OCI-LY1 (cell line): Measurements from ENCODE around the gene CHCHD10.
A peak's percentile ranks its signal among the peaks of the same experiment; 100 is the strongest.

Experiments
- H2AFZ ChIP-seq: fragments of 200-600 bp; sonication (generic), shearing (Covaris generic); 2 replicates; pipeline ENCODE4 v1.6.0; 2014; ENCODE audit warnings: antibody characterized with exemption, mild to moderate bottlenecking, low read length
- H3F3A ChIP-seq: fragments of 200-600 bp; sonication (generic), shearing (Covaris generic); 2 replicates; pipeline ENCODE4 v1.6.0; 2014; ENCODE audit warnings: mild to moderate bottlenecking, antibody characterized with exemption, low read length, moderate library complexity; ENCODE audit not compliant: insufficient read depth
- H3K27ac ChIP-seq: fragments of 200-600 bp; sonication (generic); 2 replicates; pipeline ENCODE4 v1.5.1; 2014; ENCODE audit warnings: low read length, mixed run types, mild to moderate bottlenecking, low read depth; ENCODE audit not compliant: poor library complexity, severe bottlenecking
- H3K27me3 ChIP-seq: fragments of 200-600 bp; sonication (generic); 2 replicates; pipeline ENCODE4 v1.6.0; 2014; ENCODE audit warnings: antibody characterized with exemption, mild to moderate bottlenecking, low read length, moderate library complexity; ENCODE audit not compliant: insufficient read depth
- H3K36me3 ChIP-seq: fragments of 200-600 bp; sonication (generic); 2 replicates; pipeline ENCODE4 v1.6.1; 2014; ENCODE audit warnings: mild to moderate bottlenecking, antibody characterized with exemption, low read length, moderate library complexity, mixed read lengths; ENCODE audit not compliant: insufficient read depth
- H3K4me1 ChIP-seq: fragments of 200-600 bp; sonication (generic); 2 replicates; pipeline ENCODE4 v1.5.1; 2014; ENCODE audit warnings: mild to moderate bottlenecking, low read length, moderate library complexity; ENCODE audit not compliant: insufficient read depth, severe bottlenecking
- H3K4me2 ChIP-seq: fragments of 200-600 bp; sonication (generic), shearing (Covaris generic); 2 replicates; pipeline ENCODE4 v1.6.1; 2014; ENCODE audit warnings: low read length
- H3K4me3 ChIP-seq: fragments of 200-600 bp; sonication (generic); 2 replicates; pipeline ENCODE4 v1.5.1; 2014; ENCODE audit warnings: low read length, low read depth, mild to moderate bottlenecking, mixed read lengths; ENCODE audit not compliant: poor library complexity, severe bottlenecking
- H3K79me2 ChIP-seq: fragments of 200-600 bp; shearing (Covaris generic); 2 replicates; pipeline ENCODE4 v1.6.1; 2016; ENCODE audit warnings: mixed run types, low read length, mixed read lengths; ENCODE audit not compliant: insufficient read depth
- H3K9ac ChIP-seq: fragments of 200-600 bp; sonication (generic), shearing (Covaris generic); 2 replicates; pipeline ENCODE4 v1.6.1; 2014; ENCODE audit warnings: mild to moderate bottlenecking, low read length, mixed read lengths
- H3K9me2 ChIP-seq: fragments of 200-600 bp; sonication (generic), shearing (Covaris generic); 2 replicates; pipeline ENCODE4 v1.6.1; 2014; ENCODE audit warnings: low read depth, mild to moderate bottlenecking, low read length, mixed read lengths
- H3K9me3 ChIP-seq: fragments of 200-600 bp; shearing (Covaris generic); 2 replicates; pipeline ENCODE4 v1.6.1; 2014; ENCODE audit warnings: low read length, mixed read lengths
- H4K20me1 ChIP-seq: fragments of 200-600 bp; sonication (generic), shearing (Covaris generic); 2 replicates; pipeline ENCODE4 v1.6.0; 2016; ENCODE audit warnings: mild to moderate bottlenecking, low read length; ENCODE audit not compliant: insufficient read depth
- EZH2 ChIP-seq: fragments of 200-600 bp; sonication (generic), shearing (Covaris generic); IDR thresholded peaks from 2 replicates; pipeline ENCODE4 v1.8.0; 2017; ENCODE audit warnings: borderline replicate concordance, mixed run types, mild to moderate bottlenecking, antibody characterized with exemption, low read length, moderate library complexity, mixed read lengths
- TF ChIP-seq, protein P1 (sequence below): fragments of 200-600 bp; sonication (generic), shearing (Covaris generic); IDR thresholded peaks from 2 replicates; pipeline ENCODE4 v1.5.1; 2017; ENCODE audit warnings: mild to moderate bottlenecking, antibody characterized with exemption, low read length, moderate library complexity, mixed read lengths

CHCHD10 gene

DNA sequence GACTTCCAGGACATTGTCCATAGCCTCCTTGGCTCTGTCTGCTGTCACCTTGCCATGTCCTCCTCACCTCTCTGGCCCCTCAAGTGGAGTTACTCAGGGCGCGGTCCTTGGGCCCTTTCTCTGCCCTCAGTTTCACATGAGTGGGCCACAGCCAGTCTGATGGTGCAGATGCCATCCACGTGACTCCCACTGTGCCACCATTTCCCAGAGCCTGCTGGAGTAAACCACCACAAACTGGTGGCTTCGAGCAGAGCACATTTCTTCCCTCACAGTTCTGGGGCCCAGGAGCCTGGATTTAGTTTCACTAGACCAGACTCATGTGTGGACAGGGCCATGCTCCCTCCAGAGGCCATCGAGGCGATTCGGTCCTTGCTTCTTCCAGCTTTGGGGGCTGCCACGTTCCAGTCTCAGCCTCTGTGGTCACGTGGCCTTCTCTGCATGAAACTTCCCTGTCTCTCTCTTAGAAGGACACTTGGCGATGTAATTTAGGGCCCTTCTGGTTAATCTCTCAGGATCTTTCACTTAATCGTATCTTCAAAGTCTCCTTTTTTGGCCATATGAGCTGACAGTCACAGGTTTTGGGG, 33.6 kb upstream of the CHCHD10 start:
- H3K9me2 ChIP-seq = no peaks in the 10 kb centered on the region
- H3F3A ChIP-seq = peaks cover 11% of the 10 kb centered on the region; the same call in 1 of the 2 replicates
- H4K20me1 ChIP-seq = no peaks in the 10 kb centered on the region
- peak overlapping the region; percentile 90 for H3K9ac ChIP-seq
- H3K4me2 ChIP-seq = peak overlapping the region; percentile 97
- H3K4me1 ChIP-seq = peaks cover 81% of the 10 kb centered on the region
- no peaks in the 10 kb centered on the region for H3K27me3 ChIP-seq
- no peak overlapping the region for H2AFZ ChIP-seq
- no peaks in the 10 kb centered on the region for H3K9me3 ChIP-seq
- peaks cover 15% of the 10 kb centered on the region for H3K79me2 ChIP-seq
- no peak for TF ChIP-seq EZH2
- TF ChIP-seq, protein P1, sequence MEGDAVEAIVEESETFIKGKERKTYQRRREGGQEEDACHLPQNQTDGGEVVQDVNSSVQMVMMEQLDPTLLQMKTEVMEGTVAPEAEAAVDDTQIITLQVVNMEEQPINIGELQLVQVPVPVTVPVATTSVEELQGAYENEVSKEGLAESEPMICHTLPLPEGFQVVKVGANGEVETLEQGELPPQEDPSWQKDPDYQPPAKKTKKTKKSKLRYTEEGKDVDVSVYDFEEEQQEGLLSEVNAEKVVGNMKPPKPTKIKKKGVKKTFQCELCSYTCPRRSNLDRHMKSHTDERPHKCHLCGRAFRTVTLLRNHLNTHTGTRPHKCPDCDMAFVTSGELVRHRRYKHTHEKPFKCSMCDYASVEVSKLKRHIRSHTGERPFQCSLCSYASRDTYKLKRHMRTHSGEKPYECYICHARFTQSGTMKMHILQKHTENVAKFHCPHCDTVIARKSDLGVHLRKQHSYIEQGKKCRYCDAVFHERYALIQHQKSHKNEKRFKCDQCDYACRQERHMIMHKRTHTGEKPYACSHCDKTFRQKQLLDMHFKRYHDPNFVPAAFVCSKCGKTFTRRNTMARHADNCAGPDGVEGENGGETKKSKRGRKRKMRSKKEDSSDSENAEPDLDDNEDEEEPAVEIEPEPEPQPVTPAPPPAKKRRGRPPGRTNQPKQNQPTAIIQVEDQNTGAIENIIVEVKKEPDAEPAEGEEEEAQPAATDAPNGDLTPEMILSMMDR = no peak
- peaks cover 55% of the 10 kb centered on the region for H3K36me3 ChIP-seq
- peak overlapping the region; percentile 98 for H3K27ac ChIP-seq
- peak overlapping the region; percentile 11 for H3K4me3 ChIP-seq

DNA sequence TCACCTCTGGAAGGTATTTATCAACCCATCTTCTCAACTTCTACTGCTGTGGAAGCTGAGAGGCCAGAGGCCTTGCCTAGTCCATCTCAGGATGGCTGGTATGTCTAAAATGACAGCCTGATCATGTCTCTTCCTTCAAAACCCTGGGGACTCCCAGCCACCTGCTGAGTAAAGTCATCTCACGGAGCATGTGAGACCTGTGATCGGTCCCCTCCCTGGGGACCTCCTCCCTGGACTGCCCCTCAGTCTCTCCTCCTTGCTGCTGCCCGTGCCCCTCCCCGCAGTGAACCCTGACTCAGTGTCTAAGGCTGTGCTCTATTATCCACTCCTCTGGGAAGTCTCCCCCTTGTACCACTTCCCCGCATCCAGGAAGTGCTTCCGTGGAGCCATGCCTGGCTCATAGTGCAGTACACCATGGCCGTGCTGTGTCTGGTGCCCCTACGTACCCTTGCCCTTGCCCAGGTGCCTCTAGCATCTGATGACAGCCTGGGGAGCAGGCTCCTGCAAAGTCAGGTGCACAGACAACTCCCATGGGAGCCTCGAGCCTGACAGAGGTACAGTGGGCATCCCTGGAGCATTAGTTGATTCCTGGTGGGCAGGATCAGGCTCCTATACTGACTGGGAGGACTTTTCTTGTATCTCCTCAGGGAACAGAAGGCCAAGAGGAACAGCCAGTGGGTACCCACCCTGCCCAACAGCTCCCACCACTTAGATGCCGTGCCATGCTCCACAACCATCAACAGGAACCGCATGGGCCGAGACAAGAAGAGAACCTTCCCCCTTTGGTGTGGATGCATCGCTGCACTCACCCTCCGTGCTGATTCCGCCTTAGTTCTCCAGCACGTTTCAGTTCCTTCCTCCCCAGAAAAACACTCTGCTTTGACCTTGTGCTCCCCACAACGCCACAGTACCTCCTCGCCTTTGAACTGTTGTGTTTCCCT, 32.8 kb upstream of the CHCHD10 start:
- peak overlapping the region; percentile 35 for H3K4me3 ChIP-seq
- TF ChIP-seq, protein P1 = no peak
- TF ChIP-seq EZH2 = no peak

DNA sequence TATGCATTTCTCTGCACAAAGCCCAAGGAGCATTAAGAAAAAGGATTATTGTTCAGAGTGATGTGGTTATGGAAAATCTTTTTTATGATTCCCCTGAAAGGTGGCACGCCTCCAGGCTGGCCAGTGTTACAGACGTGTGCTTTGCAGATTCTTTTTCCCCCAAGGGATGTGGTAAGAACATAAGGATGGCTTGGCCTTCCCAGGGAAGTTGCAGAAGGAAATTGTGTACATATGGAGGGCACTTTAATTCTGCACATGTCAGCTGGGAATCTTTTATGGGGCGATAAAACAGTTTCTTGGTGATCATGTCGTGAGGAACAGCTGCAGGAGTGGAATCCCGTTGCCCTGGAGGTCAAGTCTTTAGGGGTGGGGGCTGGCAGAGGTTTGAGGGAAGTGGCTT, 28.7 kb upstream of the CHCHD10 start:
- Histone ChIP-seq H3K27me3 (no peaks in the 10 kb centered on the region), H3K36me3 (peaks cover 68% of the 10 kb centered on the region)
- no peak for TF ChIP-seq EZH2
- TF ChIP-seq, protein P1 = no peak

More for the DNA sequence above, 32.8 kb upstream of the CHCHD10 start:
- peak overlapping the region; percentile 98 for H3K27ac ChIP-seq
- peaks cover 14% of the 10 kb centered on the region; the same call in 1 of the 2 replicates for H3F3A ChIP-seq
- no peaks in the 10 kb centered on the region for H3K9me3 ChIP-seq
- H3K9me2 ChIP-seq = no peaks in the 10 kb centered on the region
- H3K4me2 ChIP-seq = peak overlapping the region; percentile 97
- peaks cover 10% of the 10 kb centered on the region for H3K79me2 ChIP-seq
- peak overlapping the region; percentile 90 for H3K9ac ChIP-seq
- H2AFZ ChIP-seq = no peak overlapping the region
- H3K4me1 ChIP-seq = peaks cover 74% of the 10 kb centered on the region
- H3K36me3 ChIP-seq = peaks cover 56% of the 10 kb centered on the region
- H3K27me3 ChIP-seq = no peaks in the 10 kb centered on the region
- H4K20me1 ChIP-seq = no peaks in the 10 kb centered on the region

More for the DNA sequence above, 28.7 kb upstream of the CHCHD10 start:
- Histone ChIP-seq H3K9me3 (no peaks in the 10 kb centered on the region), H3K79me2 (peaks cover 7% of the 10 kb centered on the region), H3F3A (peaks cover 13% of the 10 kb centered on the region; the same call in 1 of the 2 replicates), H3K4me2 (no peak overlapping the region), H3K27ac (no peak overlapping the region), H3K4me3 (no peak overlapping the region), H2AFZ (no peak overlapping the region), H3K9ac (no peak overlapping the region), H3K4me1 (peaks cover 33% of the 10 kb centered on the region), H3K9me2 (no peaks in the 10 kb centered on the region), H4K20me1 (no peaks in the 10 kb centered on the region)
